Activated CD4-positive, CD25-positive, alpha-beta regulatory T cell treated with anti-CD3 and anti-CD28 coated beads, Interleukin-2, amount 50 U/mL, for 16 hours (primary cell): ENCODE data around the gene IRGM.
"Not testable (repeated sequence)": the region's sequence is repeated elsewhere in the genome, so short reads cannot be mapped to it uniquely, and the experiment has no call there.

ENCODE experiments used
- DNase-seq: peaks from one replicate; pipeline ENCODE4 v3.0.0-alpha.2; 2020; ENCODE audit warnings: low read depth, low spot score

The IRGM gene, protein sequence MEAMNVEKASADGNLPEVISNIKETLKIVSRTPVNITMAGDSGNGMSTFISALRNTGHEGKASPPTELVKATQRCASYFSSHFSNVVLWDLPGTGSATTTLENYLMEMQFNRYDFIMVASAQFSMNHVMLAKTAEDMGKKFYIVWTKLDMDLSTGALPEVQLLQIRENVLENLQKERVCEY

DNA sequence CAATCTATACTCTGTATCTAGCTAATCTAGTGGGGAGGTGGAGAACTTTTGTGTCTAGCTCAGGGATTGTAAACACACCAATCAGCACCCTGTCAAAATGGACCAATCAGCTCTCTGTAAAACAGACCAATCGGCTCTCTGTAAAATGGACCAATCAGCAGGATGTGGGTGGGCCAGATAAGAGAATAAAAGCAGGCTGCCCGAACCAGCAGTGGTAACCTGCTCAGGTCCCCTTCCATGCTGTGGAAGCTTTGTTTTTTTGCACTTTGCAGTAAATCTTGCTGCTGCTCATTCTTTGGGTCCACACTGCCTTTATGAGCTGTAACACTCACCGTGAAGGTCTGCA is at the start of gene IRGM:
IRGM (plus strand) TSS at position 214 of the 346 bp plus-strand sequence. CDS start 1,603 bp downstream, outside the sequence.
- not testable (repeated sequence) for DNase-seq

DNA sequence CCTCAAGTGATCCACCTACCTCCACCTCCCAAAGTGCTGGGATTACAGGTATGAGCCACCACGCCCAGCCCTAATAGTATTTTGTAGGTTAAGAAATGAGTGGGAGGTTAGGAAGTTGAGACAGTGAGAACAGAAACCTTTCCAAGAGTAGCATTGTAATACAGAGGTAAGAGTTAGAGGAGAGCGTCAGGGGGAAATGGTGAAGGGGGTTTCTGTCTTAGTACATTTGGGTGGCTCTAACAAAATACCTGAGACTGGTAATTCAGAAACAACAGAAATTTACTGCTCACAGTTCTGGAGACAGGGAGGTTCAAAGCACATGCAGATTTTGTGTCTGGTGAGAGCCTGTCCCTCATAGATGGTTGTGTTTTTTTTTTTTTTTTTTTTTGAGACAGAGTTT is 48.9 kb upstream of the IRGM start:
- no peak for DNase-seq

DNA sequence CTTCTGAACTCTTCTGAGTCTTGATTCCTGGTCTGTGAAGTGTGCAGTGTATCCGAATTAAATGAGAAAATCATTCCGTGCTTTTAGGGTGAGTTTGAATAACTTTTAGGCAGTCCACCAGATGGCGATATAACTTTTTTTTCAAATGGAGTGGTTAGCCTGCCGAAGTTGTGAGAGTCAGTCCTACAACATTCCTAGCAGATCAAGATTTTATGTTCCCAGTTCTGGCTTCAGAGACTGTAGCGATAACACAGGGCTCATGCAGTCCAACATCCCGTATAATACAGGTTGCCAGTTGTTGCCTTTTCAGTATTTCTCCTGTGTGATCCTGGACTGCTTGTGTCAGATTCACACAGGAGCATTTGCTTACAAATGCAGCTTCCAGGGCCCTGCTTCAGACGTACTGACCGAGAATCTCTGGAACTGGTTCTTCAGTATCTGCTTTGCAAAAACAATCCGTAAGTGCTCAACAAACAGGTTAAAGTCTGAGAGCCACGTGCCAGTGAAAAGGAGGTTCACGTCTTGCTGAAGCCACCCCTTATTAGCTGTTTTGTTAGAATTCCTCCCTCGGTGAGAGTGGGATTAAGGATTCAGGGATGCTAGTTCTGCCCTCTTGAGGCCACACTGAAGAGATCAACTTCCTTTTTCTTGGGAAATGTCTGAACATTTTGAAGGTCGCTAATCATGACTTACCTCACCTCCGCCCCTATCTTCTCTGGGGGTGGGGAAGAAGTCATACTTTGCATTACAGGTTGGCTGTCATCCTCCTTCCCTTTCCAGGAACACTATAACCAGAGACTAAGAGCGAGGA is 45.0 kb upstream of the IRGM start:
- no peak for DNase-seq

DNA sequence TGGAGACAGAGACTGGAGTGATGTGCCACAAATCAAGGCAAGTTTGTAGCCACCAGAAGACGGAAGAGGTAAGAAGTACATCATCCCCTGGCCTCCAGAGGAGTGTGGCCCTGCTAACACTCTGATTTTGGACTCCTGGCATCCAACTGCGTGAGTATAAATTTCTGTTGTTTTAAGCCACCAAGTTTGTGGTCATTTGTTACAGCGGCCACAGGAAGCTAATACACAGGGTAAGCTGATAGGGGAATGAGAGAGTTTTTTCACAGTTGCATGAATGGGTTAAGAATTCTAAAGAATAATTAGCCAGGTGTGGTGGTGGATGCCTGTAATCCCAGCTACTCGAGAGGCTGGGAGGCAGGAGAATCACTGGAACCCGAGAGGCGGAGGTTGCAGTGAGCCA is 41.9 kb upstream of the IRGM start:
- DNase-seq, result no peak

DNA sequence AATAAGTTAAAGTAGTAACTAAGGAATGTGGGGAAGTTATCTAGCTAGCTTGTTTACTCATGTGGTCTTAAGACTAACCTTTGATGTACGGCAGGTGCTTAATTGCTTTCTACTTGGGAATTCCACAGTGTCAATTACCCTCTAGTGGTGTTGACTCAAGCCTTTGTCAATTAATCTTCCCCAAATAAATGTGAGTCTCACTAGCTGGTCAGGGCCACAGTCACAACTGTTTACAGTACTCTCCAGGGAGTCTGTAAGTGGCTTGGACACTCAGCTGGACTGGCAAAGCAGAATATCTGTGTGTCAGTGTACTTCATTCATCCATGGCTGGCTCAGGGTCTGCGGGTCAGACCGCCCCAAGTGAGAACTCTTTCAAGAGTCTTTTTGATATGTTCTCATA is 37.0 kb upstream of the IRGM start:
- no peak for DNase-seq

DNA sequence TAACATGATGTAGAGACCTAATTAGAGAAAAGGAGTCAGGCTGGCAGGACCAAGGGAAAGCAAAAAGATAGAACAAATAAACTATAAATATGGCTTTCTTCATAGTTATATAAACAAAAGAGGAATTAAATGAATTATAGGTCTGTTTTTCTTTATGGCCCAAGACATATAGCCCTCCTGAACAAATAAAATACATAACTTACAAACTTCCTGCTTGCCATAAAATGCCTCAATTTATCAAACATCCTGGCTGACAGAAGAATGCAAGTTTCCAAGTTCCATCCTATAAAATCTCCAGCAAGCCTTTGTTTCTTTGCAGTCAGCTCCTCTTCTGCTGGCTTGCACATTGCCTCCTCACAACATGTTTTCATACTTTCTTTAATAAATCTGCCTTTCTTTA is 31.3 kb upstream of the IRGM start:
- no peak for DNase-seq

DNA sequence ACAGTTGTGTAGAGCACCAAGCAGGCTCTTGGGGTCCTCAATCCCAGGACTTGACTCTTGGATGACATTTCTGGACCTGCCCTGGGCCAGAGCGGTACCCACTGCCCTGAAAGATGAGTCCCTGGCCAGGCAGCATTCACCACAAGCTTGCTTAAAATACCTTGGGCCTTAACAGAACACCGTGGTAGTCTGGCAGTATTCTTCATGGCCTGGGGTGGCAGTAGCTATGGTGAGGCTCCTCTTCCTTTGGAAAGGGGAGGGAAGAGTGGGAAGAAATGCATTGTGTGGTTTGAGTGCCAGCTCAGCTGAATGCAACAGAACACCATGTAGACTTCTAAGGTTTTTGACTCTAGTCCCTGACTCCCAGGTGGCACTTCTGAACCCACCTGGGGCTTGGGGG is 29.4 kb upstream of the IRGM start:
- no peak for DNase-seq

DNA sequence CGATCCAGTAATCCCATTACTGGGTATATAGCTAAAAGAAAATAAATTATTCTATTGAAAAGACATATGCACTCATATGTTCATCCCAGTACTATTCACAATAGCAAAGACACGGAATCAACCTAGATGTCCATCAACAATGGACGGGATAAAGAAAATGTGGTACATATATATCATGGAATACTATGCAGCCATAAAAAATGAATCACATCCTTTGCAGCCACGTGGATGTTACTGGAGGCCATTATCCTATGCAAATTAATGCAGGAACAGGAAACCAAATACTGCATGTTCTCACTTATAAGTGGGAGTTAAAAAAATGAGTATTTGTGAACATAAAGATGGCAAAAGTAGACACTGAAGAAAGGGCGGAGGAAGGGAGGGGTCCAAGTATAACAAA is 16.6 kb upstream of the IRGM start:
- no peak for DNase-seq

DNA sequence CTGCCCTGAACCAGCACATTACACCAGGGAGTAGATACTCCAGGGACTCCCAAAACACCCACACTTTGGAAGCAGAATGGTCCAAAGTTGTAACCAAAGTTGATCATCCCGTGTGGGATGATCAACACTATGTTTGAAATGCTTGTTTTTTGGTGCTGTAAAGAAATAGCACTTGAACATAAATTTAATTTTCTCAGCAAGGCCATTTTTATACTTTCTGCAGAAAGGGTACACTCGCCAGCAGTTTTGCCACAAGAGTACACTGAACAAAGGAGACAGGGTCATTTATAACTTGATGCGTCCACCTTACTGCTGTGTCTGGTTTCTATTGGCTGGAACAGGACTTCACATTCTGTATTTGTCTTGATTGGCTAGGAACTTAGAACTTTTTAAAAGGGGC is 14.5 kb upstream of the IRGM start:
- DNase-seq, result not testable (repeated sequence)

DNA sequence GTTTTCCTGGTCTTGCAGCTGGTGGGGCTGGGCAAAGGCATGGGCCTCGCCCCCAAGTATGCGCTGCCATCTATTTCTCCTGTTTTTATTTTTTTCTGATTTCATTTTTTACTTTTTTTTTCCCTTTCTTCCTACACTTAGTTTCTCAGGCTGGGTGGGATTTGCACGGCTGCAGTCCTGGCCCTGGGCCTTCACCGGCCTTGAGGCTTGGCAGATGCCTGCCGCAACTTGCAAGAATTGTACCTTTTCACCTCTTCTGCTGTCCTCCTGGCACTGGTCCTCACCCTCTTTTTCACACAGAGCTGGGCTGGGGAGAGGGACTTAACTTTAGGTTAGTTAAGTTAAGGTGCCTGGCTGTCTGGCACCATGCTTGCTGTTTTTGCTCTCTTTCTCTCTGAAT is 10.3 kb upstream of the IRGM start:
- DNase-seq, result no peak

DNA sequence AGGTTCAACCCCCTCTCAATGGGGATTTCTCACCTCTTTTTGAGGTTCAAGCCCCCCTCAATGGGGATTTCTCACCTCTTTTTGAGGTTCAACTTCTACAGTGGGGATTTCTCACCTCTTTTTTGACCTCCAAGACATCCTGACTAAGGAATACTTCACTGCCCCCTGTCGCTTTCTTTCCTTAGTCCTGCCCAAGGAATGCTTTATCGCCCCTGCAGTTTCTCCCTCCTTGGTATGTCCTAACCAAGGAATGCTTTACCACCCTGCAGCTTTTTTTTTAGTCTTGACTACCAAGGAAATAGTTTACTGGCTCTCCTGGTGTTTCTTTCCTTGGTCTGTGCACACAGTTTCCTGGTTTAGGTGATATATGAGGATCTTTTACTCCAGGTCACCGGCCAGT is 9.6 kb upstream of the IRGM start:
- no peak for DNase-seq

DNA sequence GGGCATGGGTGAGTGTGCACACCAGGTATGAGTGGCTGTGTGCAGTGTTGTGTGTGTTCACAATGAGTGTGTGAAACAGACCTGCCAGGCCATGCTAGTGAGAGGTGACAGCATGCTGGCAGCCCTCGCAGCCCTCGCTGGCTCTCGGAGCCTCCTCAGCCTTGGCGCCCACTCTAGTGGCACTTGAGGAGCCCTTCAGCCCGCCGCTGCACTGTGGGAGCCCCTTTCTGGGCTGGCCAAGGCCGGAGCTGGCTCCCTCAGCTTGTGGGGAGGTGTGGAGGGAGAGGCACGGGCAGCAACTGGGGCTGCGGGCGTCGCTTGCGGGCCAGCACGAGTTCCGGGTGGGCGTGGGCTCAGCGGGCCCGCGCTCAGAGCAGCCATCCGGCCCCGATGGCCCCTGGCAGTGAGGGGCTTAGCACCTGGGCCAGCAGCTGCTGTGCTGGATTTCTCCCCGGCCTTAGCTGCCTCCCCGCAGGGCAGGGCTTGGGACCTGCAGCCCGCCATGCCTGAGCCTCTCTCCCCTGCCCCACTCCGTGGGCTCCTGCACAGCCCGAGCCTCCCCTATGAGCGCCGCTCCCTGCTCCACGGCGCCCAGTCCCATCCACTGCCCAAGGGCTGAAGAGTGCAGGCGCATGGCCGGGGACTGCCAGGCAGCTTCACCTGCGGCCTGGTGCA is 999 bp upstream of the IRGM start:
- DNase-seq, result not testable (repeated sequence)

DNA sequence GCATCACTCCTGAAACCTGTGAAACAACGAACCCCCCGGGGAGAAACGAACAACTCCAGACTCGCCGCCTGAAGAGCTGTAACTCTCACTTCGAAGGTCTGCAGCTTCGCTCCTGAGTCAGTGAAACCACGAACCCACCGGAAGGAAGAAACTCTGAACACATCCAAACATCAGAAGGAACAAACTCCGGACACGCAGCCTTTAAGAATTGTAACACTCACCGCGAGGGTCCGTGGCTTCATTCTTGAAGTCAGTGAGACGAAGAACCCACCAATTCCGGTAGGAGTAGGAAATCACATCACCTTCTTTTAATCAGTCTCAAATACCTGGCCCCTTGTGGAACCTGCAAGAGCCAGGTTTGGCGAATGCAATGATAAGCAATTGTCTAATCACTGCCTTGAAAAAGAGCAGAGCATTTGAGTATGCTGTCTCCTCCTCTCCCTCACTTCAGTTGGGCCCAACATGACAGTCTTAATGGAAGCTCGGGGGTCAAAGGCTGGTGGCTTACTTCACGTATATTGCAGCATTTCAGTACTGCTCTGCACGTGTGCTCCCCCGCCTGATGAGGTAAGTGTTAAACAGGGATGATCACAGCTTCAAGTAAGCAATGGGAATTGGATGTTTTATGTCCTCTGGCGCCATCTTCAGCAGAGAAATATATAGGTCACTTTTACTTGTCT is 473 bp downstream of the IRGM start:
- peak; percentile 20 for DNase-seq

DNA sequence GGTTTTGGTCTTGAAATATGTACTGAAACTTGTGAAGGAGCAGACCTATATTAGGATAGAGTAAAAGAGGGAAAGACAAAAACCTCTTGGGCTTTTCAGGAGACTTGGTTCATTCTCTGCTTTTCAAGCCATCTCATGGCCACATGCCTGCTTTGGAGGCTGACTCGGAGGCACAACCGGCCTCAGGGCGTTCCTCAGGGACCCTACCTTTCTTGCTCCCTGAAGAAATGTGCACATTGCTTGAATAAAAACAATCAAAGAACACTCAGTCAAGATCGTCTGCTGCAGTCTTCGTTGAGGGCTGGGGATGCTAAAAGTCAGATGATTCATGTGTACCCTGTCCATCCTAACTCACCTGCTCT is 994 bp downstream of the IRGM start:
- DNase-seq, result no peak

DNA sequence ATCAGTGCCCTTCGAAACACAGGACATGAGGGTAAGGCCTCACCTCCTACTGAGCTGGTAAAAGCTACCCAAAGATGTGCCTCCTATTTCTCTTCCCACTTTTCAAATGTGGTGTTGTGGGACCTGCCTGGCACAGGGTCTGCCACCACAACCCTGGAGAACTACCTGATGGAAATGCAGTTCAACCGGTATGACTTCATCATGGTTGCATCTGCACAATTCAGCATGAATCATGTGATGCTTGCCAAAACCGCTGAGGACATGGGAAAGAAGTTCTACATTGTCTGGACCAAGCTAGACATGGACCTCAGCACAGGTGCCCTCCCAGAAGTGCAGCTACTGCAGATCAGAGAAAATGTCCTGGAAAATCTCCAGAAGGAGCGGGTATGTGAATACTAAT is 1.9 kb downstream of the IRGM start:
- no peak for DNase-seq

DNA sequence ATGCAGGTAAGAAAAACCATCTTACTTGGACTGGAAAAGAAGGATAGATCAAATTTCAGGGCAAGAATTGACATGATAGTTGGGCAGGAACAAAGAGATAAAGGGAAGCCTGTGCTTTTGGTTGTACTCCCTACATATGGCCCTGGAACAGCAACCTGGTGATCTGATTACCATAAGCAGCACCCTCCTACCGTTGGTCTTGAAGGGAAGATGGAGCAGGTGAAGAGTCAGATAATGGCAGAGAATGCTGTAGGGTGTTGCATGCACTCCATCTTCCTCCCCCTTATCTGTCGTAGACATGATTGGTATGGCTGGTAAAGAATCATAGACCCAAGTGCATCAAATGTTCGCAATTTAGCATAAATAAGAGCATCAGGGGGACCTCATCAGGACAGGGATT is 4.7 kb downstream of the IRGM start:
- no peak for DNase-seq

DNA sequence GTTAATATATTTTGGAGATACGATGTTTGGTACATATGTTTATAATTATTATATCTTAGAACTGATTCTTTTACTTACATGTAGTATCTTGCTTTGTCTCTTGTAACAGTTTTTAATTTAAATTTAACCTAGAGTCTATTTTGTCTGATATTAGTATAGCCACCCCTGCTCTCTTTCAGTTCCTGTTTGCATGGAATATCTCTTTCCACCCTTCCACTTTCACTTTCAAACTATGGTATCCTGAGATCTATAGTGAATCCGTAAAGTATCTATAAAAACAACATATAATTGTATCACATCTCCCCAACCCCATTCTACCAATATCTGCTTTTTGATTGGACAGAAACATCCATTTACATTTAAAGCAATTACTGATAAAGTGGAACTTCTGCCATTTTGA is 7.2 kb downstream of the IRGM start:
- DNase-seq, result no peak

DNA sequence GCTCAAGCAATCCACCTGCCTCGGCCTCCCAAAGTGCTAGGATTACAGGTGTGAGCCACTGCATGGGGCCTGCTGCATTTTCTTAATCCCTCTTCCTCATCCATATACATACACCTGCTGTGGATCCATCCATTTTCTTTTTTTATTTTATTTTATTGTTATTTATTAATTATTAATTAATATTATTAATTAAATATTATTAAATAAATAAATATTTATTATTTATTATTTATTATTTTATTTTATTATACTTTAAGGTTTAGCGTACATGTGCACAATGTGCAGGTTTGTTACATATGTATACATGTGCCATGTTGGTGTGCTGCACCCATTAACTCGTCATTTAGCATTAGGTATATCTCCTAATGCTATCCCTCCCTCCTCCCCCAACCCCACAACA is 10.4 kb downstream of the IRGM start:
- not testable (repeated sequence) for DNase-seq

DNA sequence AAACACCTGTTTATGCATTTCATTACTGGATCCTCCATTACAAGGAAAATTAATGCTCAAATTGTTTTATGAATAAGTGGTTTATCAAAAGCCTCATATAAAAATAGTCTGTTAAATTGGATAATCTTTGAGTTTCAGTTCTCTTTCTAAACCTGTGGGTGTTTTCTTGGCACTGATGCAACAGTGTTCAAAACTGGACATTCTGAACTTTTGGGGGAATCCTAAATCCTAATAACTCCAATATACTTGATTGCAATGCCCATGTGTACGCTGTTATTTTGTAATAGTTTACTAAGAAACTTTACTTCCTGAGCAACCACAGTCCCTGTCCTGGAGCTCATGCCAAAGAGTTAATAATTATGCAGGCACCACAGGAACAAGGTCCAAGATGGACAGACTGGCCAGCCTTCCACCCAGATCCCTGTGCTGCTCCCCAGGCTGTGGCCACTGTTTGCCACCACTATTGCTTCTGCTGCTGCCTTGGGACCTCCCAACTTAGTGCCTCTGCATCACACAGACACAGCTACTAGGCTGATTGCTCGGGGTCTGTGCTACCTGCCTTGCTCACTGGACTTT is 14.0 kb downstream of the IRGM start:
- DNase-seq, result no peak

DNA sequence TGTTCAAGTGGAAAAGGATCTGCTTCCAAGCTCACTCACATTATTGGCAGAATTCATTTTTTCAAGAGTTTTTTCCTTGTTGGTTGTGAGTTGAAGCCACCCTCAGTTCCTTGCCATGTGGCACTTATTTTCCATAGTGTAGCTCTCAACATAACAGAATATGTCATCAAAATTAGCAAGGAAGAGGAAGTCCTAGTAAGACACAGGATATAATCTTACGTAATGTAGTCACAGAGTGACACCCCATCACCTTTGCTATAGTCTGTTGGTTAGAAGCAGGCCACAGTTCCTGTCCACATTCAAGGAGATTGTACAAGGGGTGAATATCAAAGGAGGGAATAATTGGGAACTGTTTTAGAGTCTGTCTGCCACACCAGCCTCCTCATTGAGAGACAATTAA is 15.7 kb downstream of the IRGM start:
- no peak for DNase-seq

DNA sequence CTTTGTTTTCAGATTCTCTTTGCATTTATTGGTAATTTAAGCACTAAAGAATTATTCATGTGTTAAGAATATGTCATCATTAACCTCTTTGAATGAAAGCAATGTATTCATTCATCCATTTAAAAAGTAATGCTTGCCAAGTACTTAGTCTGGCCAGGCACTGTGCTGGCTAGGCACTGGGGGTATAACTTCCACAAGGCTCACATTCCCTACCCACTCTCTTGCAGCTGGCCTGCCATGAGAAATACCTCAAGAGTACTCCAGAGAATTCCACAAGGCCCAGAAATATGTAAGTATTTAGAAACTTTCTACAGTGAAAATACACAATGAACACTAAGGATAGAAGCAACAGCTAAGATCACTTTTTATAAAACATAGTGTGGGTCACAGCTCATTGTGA is 33.0 kb downstream of the IRGM start:
- DNase-seq, result no peak
